Esophagus muscularis mucosa (tissue), 4 donors: ENCODE results near the gene SPDYE16. TPM values are rescaled to one million over a fixed set of nuclear protein-coding genes. Genes with fewer than 3 reads are reported as not detected.
"Not testable (repeated sequence)": the region's sequence is repeated elsewhere in the genome, so short reads cannot be mapped to it uniquely, and the experiment has no call there.

Experiments
- DNase-seq: peaks from one replicate; pipeline ENCODE4 v3.0.0-alpha.2; 2017; ENCODE audit errors: extremely low spot score
- H3K27ac ChIP-seq, 4 donors: fragments of 200-600 bp; sonication (generic); replicated peaks in 1 of 4; 1 replicate in 3 of 4; 2 replicates in 1 of 4; pipeline ENCODE4 v1.5.1; 2016 to 2019; ENCODE audit warnings: mild to moderate bottlenecking in 1 of 4
- H3K27me3 ChIP-seq, 4 donors: fragments of 200-600 bp; sonication (generic); one replicate each; pipeline versions ENCODE4 v1.5.1 to v1.6.0; 2016 to 2019
- H3K36me3 ChIP-seq, 4 donors: fragments of 200-600 bp; sonication (generic); one replicate each; pipeline ENCODE4 v1.5.1; 2016 to 2019
- H3K4me1 ChIP-seq, 4 donors: fragments of 200-600 bp; sonication (generic); one replicate each; pipeline ENCODE4 v1.5.1; 2016 to 2019
- H3K4me3 ChIP-seq, 4 donors: fragments of 200-600 bp; sonication (generic); 1 replicate in 2 of 4; 2 replicates in 2 of 4; pipeline ENCODE4 v1.5.1; 2016 to 2019; ENCODE audit warnings: mild to moderate bottlenecking in 4 of 4, moderate library complexity in 1 of 4
- H3K9me3 ChIP-seq, 4 donors: fragments of 200-600 bp; sonication (generic); 1 replicate in 3 of 4; 2 replicates in 1 of 4; pipeline ENCODE4 v1.5.1; 2016 to 2019
- POLR2AphosphoS5 ChIP-seq, 2 donors: sonication (generic); formaldehyde crosslinking; IDR thresholded peaks; one replicate each; pipeline ENCODE4 v1.6.1; 2017; ENCODE audit warnings: antibody characterized with exemption in 2 of 2
- WGBS: methylation state at CpG from one replicate; pipeline ENCODE4 v1.1.5; 2018; 5-methylcytosine and 5-hydroxymethylcytosine counted together
- intact Hi-C: fragments of 100-400 bp; cut with DNase I; formaldehyde crosslinking; loops from one replicate; pipeline ENCODE4 v1.15.1; 2023
- total RNA-seq, 4 donors: library from RNA; depleted of rRNA; stranded (reverse); fragments of >200 nt; gene quantifications; one replicate each; pipeline versions ENCODE4 v1.1.0 to v1.2.1, GENCODE V29; 2016

Gene SPDYE16, protein sequence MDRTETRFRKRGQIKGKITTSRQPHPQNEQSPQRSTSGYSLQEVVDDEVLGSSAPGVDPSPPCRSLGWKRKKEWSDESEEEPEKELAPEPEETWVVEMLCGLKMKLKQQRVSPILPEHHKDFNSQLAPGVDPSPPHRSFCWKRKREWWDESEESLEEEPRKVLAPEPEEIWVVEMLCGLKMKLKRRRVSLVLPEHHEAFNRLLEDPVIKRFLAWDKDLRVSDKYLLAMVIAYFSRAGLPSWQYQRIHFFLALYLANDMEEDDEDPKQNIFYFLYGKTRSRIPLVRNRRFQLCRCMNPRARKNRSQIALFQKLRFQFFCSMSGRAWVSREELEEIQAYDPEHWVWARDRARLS
- under 1 TPM in 1 of 4 donors, not detected in 3; 0.19 TPM for total RNA-seq

DNA sequence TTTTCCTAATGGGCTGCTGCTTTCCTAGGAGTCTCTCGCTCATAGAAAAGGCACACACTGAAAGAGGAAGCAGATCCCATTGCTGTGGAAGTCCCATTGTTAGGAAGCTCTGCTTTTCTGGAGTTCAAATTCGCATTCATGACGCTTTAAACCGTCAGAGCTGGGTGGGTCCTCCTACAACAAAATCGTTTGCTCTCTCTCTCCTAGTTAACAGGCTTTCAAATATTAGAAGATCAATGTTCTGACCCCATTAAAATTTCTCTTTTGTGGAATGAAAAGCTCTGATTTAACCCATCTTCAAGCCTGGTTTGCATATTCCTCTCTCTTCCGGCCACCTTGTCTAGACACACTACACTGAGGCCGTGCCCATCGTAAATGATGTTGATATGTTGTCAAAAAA lies at the start of gene SPDYE16:
TSS of gene SPDYE16 (minus strand) at position 101 of the 400 bp plus-strand sequence. CDS start 1,838 bp downstream, outside the sequence.
- H3K27ac ChIP-seq, H3K4me1 ChIP-seq, H3K27me3 ChIP-seq, DNase-seq, H3K4me3 ChIP-seq, H3K9me3 ChIP-seq, H3K36me3 ChIP-seq, intact Hi-C loops: not testable (repeated sequence)
- no CpG with 5 or more reads among the region's 8 CpGs for WGBS

- H3K27me3 ChIP-seq, H3K4me3 ChIP-seq, DNase-seq, H3K36me3 ChIP-seq, H3K9me3 ChIP-seq, H3K27ac ChIP-seq, intact Hi-C loops: not testable (repeated sequence)
- WGBS: 49% methylated on average over 2 of the region's 2 CpGs
- peaks cover 0 to 20% (median 10%) of the 10 kb centered on the region in 4 donors for H3K4me1 ChIP-seq
Measured at GRCh38 chr7:76592694-76593093, 49.6 kb upstream of the SPDYE16 start.

DNA sequence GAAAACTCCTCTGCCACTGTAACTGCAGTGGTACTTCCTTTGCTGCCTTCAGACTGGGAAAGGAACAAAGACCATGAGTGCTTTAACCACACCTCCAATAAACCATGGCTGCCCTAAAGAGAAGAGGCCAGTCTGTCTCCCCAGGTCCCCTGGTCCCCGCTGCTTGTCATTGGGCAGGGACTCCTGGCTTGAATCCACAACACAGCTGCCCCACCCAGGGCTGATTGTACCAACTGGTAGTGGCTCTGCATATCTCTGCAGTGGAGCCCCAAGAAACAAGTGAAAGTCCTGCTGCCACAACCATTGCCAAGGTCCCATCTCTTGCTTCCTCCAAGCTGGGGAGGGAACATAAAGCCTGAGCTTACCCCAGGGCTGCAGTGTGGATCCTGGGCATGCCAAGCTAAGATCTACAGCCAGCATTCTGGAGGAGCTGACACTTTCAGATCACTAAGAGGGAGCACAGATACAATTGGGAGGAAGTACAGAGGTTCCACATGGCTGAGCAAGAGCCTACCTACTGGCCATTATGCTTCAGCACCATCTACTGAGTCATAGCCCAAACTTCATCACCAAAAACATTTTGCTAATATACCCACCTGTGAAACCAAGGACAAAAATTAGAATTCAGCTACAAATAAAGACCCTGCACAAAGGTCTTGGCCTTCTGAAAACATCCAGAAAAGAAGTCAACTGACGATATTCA lies 48.7 kb upstream of the SPDYE16 start:
- WGBS: 64% methylated on average over 2 of the region's 2 CpGs

DNA sequence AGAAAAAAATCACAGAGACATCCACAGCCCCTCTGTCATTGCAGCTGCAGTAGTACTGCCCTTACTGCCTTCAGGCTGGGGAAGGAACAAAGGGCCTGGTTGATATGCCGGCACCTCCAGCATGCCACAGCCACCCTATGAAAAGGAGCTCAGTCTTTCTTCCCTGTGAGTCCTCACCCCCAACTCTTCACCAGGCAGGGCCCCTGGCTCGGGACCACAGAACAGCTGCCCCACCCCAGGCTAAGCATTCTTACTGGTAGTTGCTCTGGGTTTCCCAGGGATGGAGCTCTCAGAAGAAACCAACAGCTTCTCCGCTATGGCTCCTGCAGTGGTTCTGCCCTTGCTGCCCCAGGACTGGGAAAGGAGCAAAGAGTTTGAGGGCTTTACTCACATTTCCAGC lies 47.9 kb upstream of the SPDYE16 start:
- H3K27me3 ChIP-seq, H3K27ac ChIP-seq, DNase-seq, H3K36me3 ChIP-seq, H3K4me3 ChIP-seq, H3K9me3 ChIP-seq, intact Hi-C loops: not testable (repeated sequence)
- H3K4me1 ChIP-seq: peaks cover 6 to 34% (median 12%) of the 10 kb centered on the region in 4 donors
- WGBS: no CpG with 5 or more reads among the region's 3 CpGs

More for the DNA sequence above, 48.7 kb upstream of the SPDYE16 start:
- H3K27me3 ChIP-seq, H3K9me3 ChIP-seq, intact Hi-C loops, DNase-seq, H3K36me3 ChIP-seq, H3K27ac ChIP-seq, H3K4me3 ChIP-seq: not testable (repeated sequence)
- H3K4me1 ChIP-seq: peaks cover under 1 to 27% (median 11%) of the 10 kb centered on the region in 4 donors

DNA sequence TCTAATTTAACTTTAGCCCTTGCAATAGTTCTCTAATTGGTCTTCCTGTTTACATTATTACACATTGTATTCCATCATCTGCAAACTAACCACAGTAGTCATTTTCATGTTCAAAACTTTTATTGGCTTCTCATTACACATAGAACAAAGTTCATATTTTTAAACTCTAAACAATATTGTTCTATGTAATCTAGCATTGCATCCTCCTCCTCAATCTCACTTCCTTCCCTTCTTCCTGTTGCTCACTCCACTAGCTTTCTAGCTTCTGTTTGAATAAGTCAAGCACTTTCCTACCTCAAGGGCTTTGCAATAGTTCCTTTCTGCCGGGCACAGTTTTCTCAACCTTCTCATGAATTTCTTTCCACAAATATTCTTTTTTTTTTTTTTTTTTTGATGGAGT lies 45.5 kb upstream of the SPDYE16 start:
- H3K4me1 ChIP-seq: peaks cover 12 to 43% (median 22%) of the 10 kb centered on the region in 4 donors
- H3K27ac ChIP-seq, H3K4me3 ChIP-seq, intact Hi-C loops, H3K9me3 ChIP-seq, H3K27me3 ChIP-seq, DNase-seq, H3K36me3 ChIP-seq: not testable (repeated sequence)
- WGBS: no CpG with 5 or more reads among the region's 1 CpG

- H3K36me3 ChIP-seq, H3K9me3 ChIP-seq, DNase-seq, H3K27ac ChIP-seq, H3K27me3 ChIP-seq, intact Hi-C loops, H3K4me3 ChIP-seq: not testable (repeated sequence)
- peaks cover 25 to 48% (median 33%) of the 10 kb centered on the region in 4 donors for H3K4me1 ChIP-seq
- WGBS: 94% methylated on average over 2 of the region's 2 CpGs
Measured at GRCh38 chr7:76586585-76587315, 43.7 kb upstream of the SPDYE16 start.

DNA sequence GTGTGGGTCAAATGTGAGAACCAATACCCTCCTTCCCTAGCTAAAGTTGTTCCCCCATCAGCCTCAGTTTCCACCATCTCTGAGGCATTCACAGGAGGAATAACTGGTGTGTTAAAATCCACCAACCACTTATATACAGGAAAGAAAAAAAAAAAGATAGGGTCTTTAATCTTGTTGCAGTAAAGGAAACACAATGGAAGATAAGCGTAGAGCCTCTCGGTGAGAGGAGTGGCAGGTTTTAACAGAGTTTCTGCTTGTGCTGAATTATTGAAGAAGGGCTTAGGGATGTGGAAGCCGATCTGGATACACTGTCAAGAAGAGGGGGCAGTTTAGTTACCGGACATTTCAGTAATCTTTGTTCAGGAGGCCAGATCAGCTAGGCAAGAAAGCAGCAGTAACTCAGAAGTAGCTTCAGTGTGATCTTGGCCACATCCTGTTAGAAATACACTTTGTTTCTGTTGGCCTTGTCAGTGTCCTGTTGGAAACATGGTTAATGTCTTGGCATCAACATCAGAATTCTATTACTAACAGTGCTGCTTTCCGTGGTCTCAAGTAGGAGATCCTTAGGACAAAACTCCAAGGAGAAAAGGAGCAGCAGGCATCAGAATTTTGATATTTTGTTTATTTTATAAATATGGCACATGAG lies 40.7 kb upstream of the SPDYE16 start:
- peak; percentile 18 to 60 for TF ChIP-seq POLR2AphosphoS5 (IDR thresholded peaks at IDR 0.05)
- intact Hi-C loops, H3K27me3 ChIP-seq, DNase-seq, H3K4me3 ChIP-seq, H3K36me3 ChIP-seq, H3K9me3 ChIP-seq: not testable (repeated sequence)
- Histone ChIP-seq H3K27ac (peak overlapping the region; percentile 69 to 84 (median 80)), H3K4me1 (peaks cover 23 to 44% (median 32%) of the 10 kb centered on the region in 4 donors)
- WGBS: 34% methylated on average over 4 of the region's 5 CpGs
